ENCODE data around the gene CCDC177. TPM values are rescaled to one million over a fixed set of nuclear protein-coding genes. Genes with fewer than 3 reads are reported as not detected.

Gene CCDC177
- total RNA-seq, 2 experiments from 2014 or later = not detected

- H3K36me3 Mint-ChIP-seq = no peaks in the 10 kb centered on the region
- H3K4me1 Mint-ChIP-seq = peaks cover 13% of the 10 kb centered on the region
- DNase-seq (no peak), ATAC-seq (peak; percentile 18)
- CTCF ChIA-PET = interaction anchor here (1.4 to 2.8 kb wide), 7 partner anchors 9 to 330 kb away, joined by 4 to 13 read pairs (median 9); partner anchors contain the start of gene SRSF5
- no peaks in the 10 kb centered on the region for H3K9me3 Mint-ChIP-seq (ENCODE audit: low read depth)
- H3K4me3 Mint-ChIP-seq = no peak overlapping the region
- H3K27me3 Mint-ChIP-seq = peaks cover 87% of the 10 kb centered on the region
- no peak overlapping the region for H3K27ac Mint-ChIP-seq
These were observed 2.4 kb downstream of the CCDC177 start for GRCh38 chr14:69572030-69572840.

- peaks cover 13% of the 10 kb centered on the region for H3K4me1 Mint-ChIP-seq
These were observed 3.1 kb downstream of the CCDC177 start for GRCh38 chr14:69571449-69572029.

GRCh38 chr14:69570836-69571330 lies 3.8 kb downstream of the CCDC177 start:
- Mint-ChIP-seq H3K27me3 (peaks cover 89% of the 10 kb centered on the region), H3K27ac (no peak overlapping the region)

More at GRCh38 chr14:69571449-69572029, 3.1 kb downstream of the CCDC177 start:
- DNase-seq (no peak), ATAC-seq (no peak)
- Mint-ChIP-seq H3K9me3 (ENCODE audit: low read depth) (no peaks in the 10 kb centered on the region), H3K27ac (no peak overlapping the region), H3K36me3 (no peaks in the 10 kb centered on the region), H3K4me3 (no peak overlapping the region), H3K27me3 (peaks cover 87% of the 10 kb centered on the region)
- CTCF ChIA-PET = interaction anchor here (1.4 to 2.4 kb wide), 5 partner anchors 23 to 329 kb away, joined by 4 to 10 read pairs (median 6); partner anchors contain the start of gene SRSF5

GRCh38 chr14:69569859-69570258 lies 4.8 kb downstream of the CCDC177 start:
- peaks cover 11% of the 10 kb centered on the region for H3K4me1 Mint-ChIP-seq
- no peak for ATAC-seq
- H3K9me3 Mint-ChIP-seq (ENCODE audit: low read depth) = no peaks in the 10 kb centered on the region
- no peak overlapping the region for H3K4me3 Mint-ChIP-seq
- CTCF ChIA-PET = interaction anchor here (1.2 kb wide), 1 partner anchor 22 kb away, joined by 7 read pairs; no protein-coding TSS in a partner anchor
- H3K27me3 Mint-ChIP-seq = peaks cover 89% of the 10 kb centered on the region
- no peak for DNase-seq
- H3K36me3 Mint-ChIP-seq = no peaks in the 10 kb centered on the region
- no peak overlapping the region for H3K27ac Mint-ChIP-seq

More at GRCh38 chr14:69570836-69571330, 3.8 kb downstream of the CCDC177 start:
- ATAC-seq (no peak), DNase-seq (no peak)
- Mint-ChIP-seq H3K4me3 (no peak overlapping the region), H3K4me1 (peaks cover 11% of the 10 kb centered on the region), H3K36me3 (no peaks in the 10 kb centered on the region), H3K9me3 (ENCODE audit: low read depth) (no peaks in the 10 kb centered on the region)
- CTCF ChIA-PET = interaction anchor here (1.2 to 2.4 kb wide), 3 partner anchors 23 to 328 kb away, joined by 6 to 9 read pairs (median 7); no protein-coding TSS in a partner anchor

- no peak overlapping the region for H3K27ac Mint-ChIP-seq
- H3K9me3 Mint-ChIP-seq (ENCODE audit: low read depth) = no peaks in the 10 kb centered on the region
- H3K4me3 Mint-ChIP-seq = no peak overlapping the region
- ATAC-seq = no peak
- H3K4me1 Mint-ChIP-seq = peaks cover 5% of the 10 kb centered on the region
- H3K27me3 Mint-ChIP-seq = peaks cover 94% of the 10 kb centered on the region
- CTCF ChIA-PET = no interaction called here
- no peak for DNase-seq
- no peaks in the 10 kb centered on the region for H3K36me3 Mint-ChIP-seq
These were observed 7.1 kb downstream of the CCDC177 start for GRCh38 chr14:69567563-69567962.

GRCh38 chr14:69561893-69562292 lies 12.8 kb downstream of the CCDC177 start:
- CTCF ChIA-PET = no interaction called here
- H3K27ac Mint-ChIP-seq = no peak overlapping the region
- ATAC-seq = no peak
- DNase-seq = no peak
- H3K4me1 Mint-ChIP-seq = no peaks in the 10 kb centered on the region
- no peaks in the 10 kb centered on the region for H3K9me3 Mint-ChIP-seq (ENCODE audit: low read depth)
- H3K4me3 Mint-ChIP-seq = no peak overlapping the region
- no peaks in the 10 kb centered on the region for H3K36me3 Mint-ChIP-seq
- peaks cover 80% of the 10 kb centered on the region for H3K27me3 Mint-ChIP-seq

GRCh38 chr14:69560826-69561225 lies 13.8 kb downstream of the CCDC177 start:
- peaks cover 76% of the 10 kb centered on the region for H3K27me3 Mint-ChIP-seq
- H3K9me3 Mint-ChIP-seq (ENCODE audit: low read depth) = no peaks in the 10 kb centered on the region
- CTCF ChIA-PET = interaction anchor here (1.1 to 2.3 kb wide), 3 partner anchors 15 to 57 kb away, joined by 3 to 10 read pairs (median 4); partner anchors contain the start of gene CCDC177
- H3K4me3 Mint-ChIP-seq = no peak overlapping the region
- H3K27ac Mint-ChIP-seq = no peak overlapping the region
- DNase-seq (no peak), ATAC-seq (no peak)
- H3K4me1 Mint-ChIP-seq = no peaks in the 10 kb centered on the region
- H3K36me3 Mint-ChIP-seq = no peaks in the 10 kb centered on the region

GRCh38 chr14:69559581-69560011 lies 15.1 kb downstream of the CCDC177 start:
- Mint-ChIP-seq H3K4me3 (no peak overlapping the region), H3K36me3 (no peaks in the 10 kb centered on the region), H3K27me3 (peaks cover 74% of the 10 kb centered on the region), H3K9me3 (ENCODE audit: low read depth) (no peaks in the 10 kb centered on the region), H3K4me1 (no peaks in the 10 kb centered on the region), H3K27ac (no peak overlapping the region)
- CTCF ChIA-PET = interaction anchor here (2.3 kb wide), 1 partner anchor 16 kb away, joined by 10 read pairs; the partner anchor contains the start of gene CCDC177
- DNase-seq (no peak), ATAC-seq (no peak)

- ATAC-seq (no peak), DNase-seq (no peak)
- Mint-ChIP-seq H3K36me3 (no peaks in the 10 kb centered on the region), H3K27me3 (peaks cover 74% of the 10 kb centered on the region), H3K4me1 (no peaks in the 10 kb centered on the region), H3K27ac (no peak overlapping the region), H3K9me3 (ENCODE audit: low read depth) (no peaks in the 10 kb centered on the region), H3K4me3 (no peak overlapping the region)
- CTCF ChIA-PET = no interaction called here
These were observed 15.9 kb downstream of the CCDC177 start for GRCh38 chr14:69558774-69559173.

- H3K36me3 Mint-ChIP-seq = no peaks in the 10 kb centered on the region
- no peaks in the 10 kb centered on the region for H3K4me1 Mint-ChIP-seq
- H3K27me3 Mint-ChIP-seq = peaks cover 63% of the 10 kb centered on the region
- CTCF ChIA-PET = interaction anchor here (1.7 kb wide), 1 partner anchor 20 kb away, joined by 5 read pairs; the partner anchor contains the start of gene CCDC177
- H3K9me3 Mint-ChIP-seq (ENCODE audit: low read depth) = no peaks in the 10 kb centered on the region
- no peak overlapping the region for H3K4me3 Mint-ChIP-seq
- DNase-seq (no peak), ATAC-seq (no peak)
- H3K27ac Mint-ChIP-seq = no peak overlapping the region
These were observed 20.2 kb downstream of the CCDC177 start for GRCh38 chr14:69554500-69554899.

- Mint-ChIP-seq H3K4me1 (no peaks in the 10 kb centered on the region), H3K36me3 (no peaks in the 10 kb centered on the region), H3K27me3 (peaks cover 61% of the 10 kb centered on the region), H3K4me3 (no peak overlapping the region), H3K9me3 (ENCODE audit: low read depth) (no peaks in the 10 kb centered on the region), H3K27ac (no peak overlapping the region)
- ATAC-seq = no peak
- DNase-seq = no peak
- CTCF ChIA-PET = no interaction called here
These were observed 21.4 kb downstream of the CCDC177 start for GRCh38 chr14:69553252-69553651.

GRCh38 chr14:69551511-69551910 lies 23.2 kb downstream of the CCDC177 start:
- Mint-ChIP-seq H3K27ac (no peak overlapping the region), H3K36me3 (no peaks in the 10 kb centered on the region), H3K27me3 (peaks cover 64% of the 10 kb centered on the region), H3K4me1 (peaks cover 2% of the 10 kb centered on the region), H3K9me3 (ENCODE audit: low read depth) (no peaks in the 10 kb centered on the region), H3K4me3 (no peak overlapping the region)
- CTCF ChIA-PET = no interaction called here
- DNase-seq (no peak), ATAC-seq (no peak)

- Mint-ChIP-seq H3K27ac (no peak overlapping the region), H3K4me1 (peaks cover 13% of the 10 kb centered on the region), H3K27me3 (peaks cover 54% of the 10 kb centered on the region), H3K36me3 (no peaks in the 10 kb centered on the region), H3K9me3 (ENCODE audit: low read depth) (no peaks in the 10 kb centered on the region), H3K4me3 (no peak overlapping the region)
- DNase-seq (no peak), ATAC-seq (no peak)
- CTCF ChIA-PET = interaction anchor here (0.8 to 2.5 kb wide), 15 partner anchors 13 to 270 kb away, joined by 3 to 12 read pairs (median 4); partner anchors contain the start of genes CCDC177 and SRSF5
These were observed 26.1 kb downstream of the CCDC177 start for GRCh38 chr14:69548566-69548965.
